ENCODE measurements around the gene ITGAV.
A peak's percentile ranks its signal among the peaks of the same experiment; 100 is the strongest.

The ITGAV gene

GRCh38 chr2:186554429-186554828 is 35.4 kb upstream of the ITGAV start:
- no peak for TF ChIP-seq CTCF (IDR thresholded peaks at IDR 0.05; ENCODE audit: extremely low read depth, missing control alignments)
- DNase-seq (ENCODE audit: low spot score), result no peak

- DNase-seq (ENCODE audit: low spot score), result no peak
- TF ChIP-seq CTCF (IDR thresholded peaks at IDR 0.05; ENCODE audit: extremely low read depth, missing control alignments), result no peak
These were observed 34.8 kb upstream of the ITGAV start for GRCh38 chr2:186554850-186555671.

- no peak for DNase-seq (ENCODE audit: low spot score)
- no peak for TF ChIP-seq CTCF (IDR thresholded peaks at IDR 0.05; ENCODE audit: extremely low read depth, missing control alignments)
These were observed 31.2 kb upstream of the ITGAV start for GRCh38 chr2:186558512-186559276.

GRCh38 chr2:186559370-186559769 is 30.5 kb upstream of the ITGAV start:
- peak; percentile 12 for DNase-seq (ENCODE audit: low spot score)
- TF ChIP-seq CTCF (IDR thresholded peaks at IDR 0.05; ENCODE audit: extremely low read depth, missing control alignments), result no peak

GRCh38 chr2:186559848-186560247 is 30.0 kb upstream of the ITGAV start:
- peak; percentile 20 for DNase-seq (ENCODE audit: low spot score)
- TF ChIP-seq CTCF (IDR thresholded peaks at IDR 0.05; ENCODE audit: extremely low read depth, missing control alignments), result no peak

- no peak for DNase-seq (ENCODE audit: low spot score)
- no peak for TF ChIP-seq CTCF (IDR thresholded peaks at IDR 0.05; ENCODE audit: extremely low read depth, missing control alignments)
These were observed 29.6 kb upstream of the ITGAV start for GRCh38 chr2:186560254-186560653.

Measured in GM20000 (cell line).